ENCODE data around the gene CSTF2T.
"Not testable (repeated sequence)": the region's sequence is repeated elsewhere in the genome, so short reads cannot be mapped to it uniquely, and the experiment has no call there.

The CSTF2T gene

DNA sequence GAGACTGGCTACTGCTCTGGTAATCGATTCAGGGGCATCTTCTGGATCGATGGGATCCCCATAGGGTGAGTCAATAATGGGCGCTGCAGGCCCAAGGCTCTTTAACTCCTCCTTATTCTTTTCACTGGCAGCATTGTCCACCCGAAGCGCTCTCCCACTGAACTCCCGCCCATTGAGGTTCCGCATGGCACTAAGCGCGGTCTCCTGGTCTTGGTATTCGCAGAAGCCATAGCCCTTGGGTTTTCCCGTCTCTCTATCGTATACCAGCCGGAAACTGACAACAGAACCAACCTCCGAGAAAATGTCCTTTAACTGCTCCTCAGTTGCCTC, 285 bp downstream of the CSTF2T start:
- in situ Hi-C loops (cut with HindIII; ENCODE audit: low sequenced_read_pairs), result no loop called here

DNA sequence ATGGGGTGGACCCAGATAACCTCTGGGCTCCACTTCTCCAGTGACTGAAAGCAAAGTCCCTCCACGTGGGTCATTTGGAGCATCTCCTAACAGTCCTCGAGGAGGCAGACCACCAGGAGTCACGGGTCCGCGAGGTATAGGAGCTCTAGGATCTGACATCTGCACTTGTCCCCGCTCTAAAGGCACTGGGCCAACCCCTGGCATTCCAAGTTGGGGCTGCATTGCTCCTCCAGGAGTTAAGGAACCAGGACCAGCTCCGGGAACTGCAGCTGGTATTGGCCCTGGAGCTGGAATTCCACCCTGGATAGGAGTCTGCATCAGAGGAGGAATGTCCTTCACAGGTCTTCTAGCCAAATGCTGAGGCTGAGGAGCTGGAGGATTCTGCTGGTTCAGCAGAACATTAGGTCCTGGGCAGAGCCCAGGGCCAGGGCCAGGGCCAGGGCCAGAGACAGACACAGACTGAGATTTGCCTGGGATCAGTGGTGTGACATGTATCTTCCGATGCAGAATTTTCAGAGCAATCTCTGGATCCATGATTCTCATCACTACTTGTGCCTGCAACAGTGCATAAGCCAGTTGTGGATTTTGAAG, 827 bp downstream of the CSTF2T start:
- in situ Hi-C loops (cut with HindIII; ENCODE audit: low sequenced_read_pairs), result no loop called here

DNA sequence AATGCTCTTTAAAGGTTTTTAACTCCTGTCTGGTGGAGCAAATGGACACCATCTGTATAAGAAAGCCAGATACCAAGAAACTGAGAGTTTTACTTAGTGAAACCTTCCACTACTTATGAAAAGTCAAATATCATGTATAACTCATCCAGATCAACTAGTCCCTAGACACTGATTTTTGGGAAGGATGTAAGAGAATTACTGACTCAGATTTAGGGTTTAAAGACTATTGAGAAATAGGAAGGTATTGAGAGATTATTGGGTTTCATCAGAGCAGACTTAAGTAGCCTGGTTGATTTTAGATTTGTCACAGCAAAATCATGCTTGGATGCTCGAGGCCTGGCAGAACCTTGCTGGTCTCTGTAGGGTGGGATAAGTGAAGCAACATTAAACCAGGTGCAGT, 3.1 kb downstream of the CSTF2T start:
- in situ Hi-C loops (cut with HindIII; ENCODE audit: low sequenced_read_pairs), result no loop called here

DNA sequence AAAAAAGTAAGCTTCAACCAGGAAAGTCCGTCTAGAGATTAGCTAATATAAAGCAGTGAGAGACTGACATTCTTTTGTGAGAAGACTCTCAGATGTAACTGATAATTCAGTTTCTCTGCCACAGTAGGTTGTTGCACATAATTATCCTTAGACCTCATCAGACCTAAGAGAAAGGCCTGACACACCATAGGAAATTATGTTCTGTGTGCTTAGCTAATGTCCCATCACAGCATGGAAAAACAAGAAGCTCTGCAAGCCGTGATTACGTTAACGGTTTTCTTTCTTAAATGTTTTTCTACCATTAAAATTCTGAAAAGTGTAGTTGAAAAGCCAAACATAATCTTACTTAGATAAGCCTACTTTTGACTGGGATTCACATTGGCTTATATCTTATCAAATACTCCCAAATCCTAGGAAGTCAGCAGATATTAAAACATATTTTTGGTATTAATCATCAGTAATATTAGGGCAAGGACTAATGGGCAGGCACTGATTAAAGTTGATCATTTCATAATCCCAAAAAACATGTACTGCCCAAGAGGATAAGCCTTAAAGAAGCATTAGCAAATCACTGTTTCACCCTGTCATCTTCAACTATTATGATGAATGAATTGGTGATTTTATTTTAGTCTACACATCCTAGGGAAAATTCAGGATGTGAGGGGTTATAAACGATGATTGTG, 5.2 kb downstream of the CSTF2T start:
- in situ Hi-C loops (cut with HindIII; ENCODE audit: low sequenced_read_pairs), result no loop called here

DNA sequence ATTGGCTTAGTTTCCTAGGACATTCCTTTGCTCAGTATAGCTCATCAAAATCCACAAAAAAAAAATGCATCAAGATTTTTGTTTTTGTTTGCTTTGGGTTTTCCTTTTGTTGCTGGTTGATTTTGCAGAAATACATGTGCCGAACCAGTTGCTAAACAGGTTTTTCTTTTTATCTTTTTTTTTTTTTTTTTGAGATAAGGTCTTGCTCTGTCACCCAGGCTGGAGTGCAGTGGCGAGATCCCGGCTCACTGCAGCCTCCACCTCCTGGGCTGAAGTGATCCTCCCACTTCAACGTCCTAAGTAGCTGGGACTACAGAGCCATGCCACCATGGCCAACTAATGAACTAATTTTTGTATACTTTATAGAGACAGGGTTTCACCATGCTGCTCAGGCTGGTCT, 8.3 kb downstream of the CSTF2T start:
- in situ Hi-C loops (cut with HindIII; ENCODE audit: low sequenced_read_pairs), result no loop called here

DNA sequence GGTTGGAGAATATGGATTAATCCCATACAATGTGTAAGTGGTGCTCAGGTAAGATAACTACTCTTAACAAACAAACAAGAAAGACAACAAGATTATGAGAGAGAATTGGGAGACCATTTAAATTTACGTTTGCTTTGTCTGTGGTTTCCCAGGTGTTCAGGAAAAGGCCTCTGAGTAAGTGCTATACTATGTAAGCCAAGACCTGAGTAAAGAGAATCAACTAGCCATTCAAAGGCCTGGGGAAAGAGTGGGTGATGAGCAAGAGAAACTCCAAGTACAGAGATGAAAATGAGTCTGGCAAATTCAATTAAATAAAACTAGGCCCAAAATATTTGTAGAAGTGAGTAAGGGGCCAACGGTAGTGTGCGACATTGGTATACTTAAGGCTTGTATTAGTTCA, 9.9 kb downstream of the CSTF2T start:
- in situ Hi-C loops (cut with HindIII; ENCODE audit: low sequenced_read_pairs), result no loop called here

DNA sequence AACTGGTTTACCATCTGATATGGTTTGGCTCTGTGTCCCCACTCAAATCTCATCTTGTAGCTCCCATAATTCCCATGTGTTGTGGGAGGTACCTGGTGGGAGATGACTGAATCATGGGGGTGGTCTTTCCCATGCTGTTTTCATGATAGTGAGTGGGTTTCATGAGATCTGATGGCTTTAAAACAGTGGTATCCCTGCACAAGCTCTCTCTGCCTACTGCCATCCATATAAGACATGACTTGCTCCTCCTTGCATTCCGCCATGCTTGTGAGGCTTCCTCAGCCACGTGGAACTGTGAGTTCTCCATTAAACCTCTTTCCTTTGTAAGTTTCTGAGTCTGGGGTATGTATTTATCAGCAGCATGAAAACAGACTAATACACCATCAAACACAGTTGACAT, 10.6 kb downstream of the CSTF2T start:
- in situ Hi-C loops (cut with HindIII; ENCODE audit: low sequenced_read_pairs), result not testable (repeated sequence)

DNA sequence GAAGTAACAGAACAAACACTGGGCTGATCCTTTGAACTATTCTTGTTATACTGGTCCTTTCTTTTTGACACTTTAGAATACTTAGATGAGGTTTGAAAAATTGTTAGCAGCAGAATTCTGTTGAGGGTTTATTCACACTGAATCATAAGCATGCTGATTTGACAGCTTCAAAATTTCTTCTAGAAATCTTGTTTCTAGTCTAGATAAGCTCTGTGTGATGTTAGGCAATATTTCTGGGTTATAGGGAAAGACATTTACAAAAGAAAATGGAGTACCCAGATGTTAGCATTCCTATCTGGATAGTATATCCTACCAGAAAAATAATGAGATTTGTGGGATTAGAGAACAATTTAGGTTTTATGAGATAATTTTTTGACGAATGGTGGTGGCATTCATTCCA, 12.1 kb downstream of the CSTF2T start:
- in situ Hi-C loops (cut with HindIII; ENCODE audit: low sequenced_read_pairs), result no loop called here

DNA sequence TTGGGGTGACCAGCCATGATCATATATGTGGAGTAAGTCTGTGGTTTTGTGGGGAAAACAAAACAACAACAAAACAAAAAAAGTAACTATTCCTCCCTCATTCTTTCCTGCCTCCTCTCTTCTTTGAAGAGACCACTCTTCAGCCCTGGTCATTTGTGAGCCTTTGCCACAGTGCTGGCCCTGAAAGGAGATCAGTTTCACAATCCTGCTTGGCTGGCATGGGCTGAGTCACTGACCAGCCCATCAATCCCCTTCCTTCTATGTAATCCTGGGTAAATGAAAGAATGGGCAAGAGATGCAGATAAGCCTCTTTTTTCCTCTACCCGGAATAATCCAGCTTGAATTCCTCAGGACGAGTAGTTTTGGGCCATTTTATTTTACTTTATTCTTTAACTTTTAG, 13.6 kb downstream of the CSTF2T start:
- in situ Hi-C loops (cut with HindIII; ENCODE audit: low sequenced_read_pairs), result no loop called here

DNA sequence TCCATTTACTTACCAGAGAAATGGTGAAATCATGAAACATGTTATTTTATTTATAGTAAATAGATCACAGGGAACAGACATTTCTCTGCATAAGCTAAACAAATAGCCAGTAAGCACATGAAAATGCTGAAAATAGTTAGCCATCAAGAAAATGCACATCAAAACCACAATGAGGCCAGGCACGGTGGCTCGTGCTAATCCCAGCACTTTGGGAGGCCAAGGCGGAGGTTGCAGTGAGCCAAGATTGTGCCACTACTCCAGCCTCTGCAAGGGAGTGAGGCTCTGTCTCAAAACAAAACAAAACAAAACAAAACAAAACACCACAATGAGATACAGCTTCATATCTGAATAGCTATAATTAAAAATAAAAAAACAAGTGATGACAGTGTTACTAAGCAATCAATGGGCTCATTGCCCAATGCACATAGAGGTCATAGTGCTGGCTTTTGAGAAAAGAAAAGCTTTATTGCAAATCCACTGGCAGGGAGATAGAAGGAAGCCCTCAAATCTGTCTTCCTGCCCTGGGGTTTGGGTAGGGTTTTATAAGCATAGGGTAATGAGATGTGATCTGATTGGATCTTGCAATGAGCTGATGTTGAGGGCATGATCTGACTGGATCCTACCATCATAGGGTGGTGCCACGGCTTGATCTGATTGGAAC, 16.2 kb downstream of the CSTF2T start:
- in situ Hi-C loops (cut with HindIII; ENCODE audit: low sequenced_read_pairs), result no loop called here

DNA sequence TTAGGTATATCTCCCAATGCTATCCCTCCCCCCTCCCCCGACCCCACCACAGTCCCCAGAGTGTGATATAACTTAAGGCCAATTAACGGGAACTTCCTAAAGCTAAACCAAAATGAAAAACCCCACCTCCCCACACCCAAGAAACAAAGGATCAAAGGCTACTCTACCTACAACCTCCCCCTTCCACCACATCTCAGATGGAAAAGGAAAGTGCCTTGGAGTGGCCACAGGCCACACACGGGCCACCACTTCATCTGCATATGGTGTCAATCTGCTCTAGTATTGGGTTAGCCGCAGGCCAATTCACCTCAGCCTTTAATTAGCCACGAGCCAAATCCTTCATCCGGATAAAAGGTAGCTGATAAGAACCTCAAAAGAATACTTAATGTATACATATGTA, 19.6 kb downstream of the CSTF2T start:
- in situ Hi-C loops (cut with HindIII; ENCODE audit: low sequenced_read_pairs), result no loop called here

DNA sequence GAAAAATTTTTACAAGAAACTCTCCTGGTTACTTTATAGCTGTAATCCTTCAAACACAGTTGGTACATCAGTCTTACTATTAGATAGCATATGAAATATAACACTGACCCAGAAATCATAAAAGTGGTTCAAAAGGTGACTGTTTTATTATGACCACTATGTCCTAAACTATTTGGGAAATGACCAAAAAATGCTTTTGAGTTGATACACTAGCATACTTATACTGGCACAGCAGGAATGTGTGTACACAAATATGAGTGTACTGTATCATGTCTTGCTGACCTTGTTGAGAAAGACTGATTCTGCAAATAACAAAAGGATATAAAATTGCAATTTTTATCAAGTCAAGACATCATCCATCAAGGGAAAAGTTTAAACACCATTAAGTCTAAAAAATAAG, 24.3 kb downstream of the CSTF2T start:
- in situ Hi-C loops (cut with HindIII; ENCODE audit: low sequenced_read_pairs), result no loop called here

DNA sequence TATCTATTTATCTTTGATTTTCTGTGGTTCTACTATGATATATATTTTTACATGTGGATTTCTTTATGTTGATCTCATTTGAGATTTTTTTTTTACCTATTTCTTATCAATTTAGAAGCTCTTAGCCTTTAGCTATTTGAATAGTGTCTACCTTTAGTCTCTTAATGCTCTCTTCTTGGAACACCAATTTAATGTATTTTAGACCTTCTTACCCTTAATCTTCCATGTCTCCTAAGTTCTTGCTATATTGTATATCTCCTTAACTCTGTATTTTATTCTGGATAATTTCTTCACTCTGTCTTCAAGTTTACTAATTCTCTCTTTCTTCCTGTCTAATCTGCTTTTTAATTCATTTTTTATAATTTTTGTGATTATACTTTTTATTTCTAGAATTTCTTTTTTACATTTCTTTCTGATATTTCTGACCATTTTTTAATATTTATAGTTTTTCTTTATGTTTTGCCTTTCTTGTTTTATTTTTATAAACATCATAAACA, 27.3 kb downstream of the CSTF2T start:
- in situ Hi-C loops (cut with HindIII; ENCODE audit: low sequenced_read_pairs), result no loop called here

DNA sequence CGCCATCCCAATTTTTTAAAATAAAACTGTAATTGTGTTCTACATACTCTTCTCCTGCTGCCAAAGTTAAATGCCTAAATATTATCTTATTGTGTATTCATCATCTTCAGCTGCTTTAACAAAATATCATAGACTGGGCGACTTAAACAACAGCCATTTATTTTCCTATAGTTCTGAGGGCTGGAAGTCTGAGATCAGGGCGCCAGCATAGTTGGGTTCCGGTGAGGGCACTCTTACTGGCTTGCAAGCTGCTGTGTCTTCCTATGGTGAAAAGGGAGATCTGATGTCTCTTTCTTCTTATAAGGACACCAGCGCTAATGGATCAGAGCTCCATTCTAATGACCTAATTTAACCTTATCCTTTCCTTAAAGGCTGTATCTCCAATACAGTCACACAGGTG, 30.4 kb downstream of the CSTF2T start:
- in situ Hi-C loops (cut with HindIII; ENCODE audit: low sequenced_read_pairs), result no loop called here

DNA sequence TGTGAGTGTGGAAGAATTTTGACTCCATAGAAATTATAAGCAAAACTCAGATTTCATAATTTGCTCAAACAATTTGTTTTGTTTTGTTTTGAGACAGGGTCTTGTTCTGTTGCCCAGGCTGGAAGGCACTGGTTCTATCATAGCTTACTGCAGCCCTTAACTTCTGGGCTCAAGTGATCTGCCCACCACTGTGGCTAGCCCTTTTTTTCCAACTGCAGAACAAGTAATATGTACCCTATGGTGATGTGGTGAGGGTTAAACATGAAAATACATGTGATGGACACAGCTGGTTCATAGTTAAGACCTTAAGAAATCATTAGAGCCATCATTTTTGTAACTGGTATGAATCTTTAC, 31.1 kb downstream of the CSTF2T start:
- in situ Hi-C loops (cut with HindIII; ENCODE audit: low sequenced_read_pairs), result no loop called here

DNA sequence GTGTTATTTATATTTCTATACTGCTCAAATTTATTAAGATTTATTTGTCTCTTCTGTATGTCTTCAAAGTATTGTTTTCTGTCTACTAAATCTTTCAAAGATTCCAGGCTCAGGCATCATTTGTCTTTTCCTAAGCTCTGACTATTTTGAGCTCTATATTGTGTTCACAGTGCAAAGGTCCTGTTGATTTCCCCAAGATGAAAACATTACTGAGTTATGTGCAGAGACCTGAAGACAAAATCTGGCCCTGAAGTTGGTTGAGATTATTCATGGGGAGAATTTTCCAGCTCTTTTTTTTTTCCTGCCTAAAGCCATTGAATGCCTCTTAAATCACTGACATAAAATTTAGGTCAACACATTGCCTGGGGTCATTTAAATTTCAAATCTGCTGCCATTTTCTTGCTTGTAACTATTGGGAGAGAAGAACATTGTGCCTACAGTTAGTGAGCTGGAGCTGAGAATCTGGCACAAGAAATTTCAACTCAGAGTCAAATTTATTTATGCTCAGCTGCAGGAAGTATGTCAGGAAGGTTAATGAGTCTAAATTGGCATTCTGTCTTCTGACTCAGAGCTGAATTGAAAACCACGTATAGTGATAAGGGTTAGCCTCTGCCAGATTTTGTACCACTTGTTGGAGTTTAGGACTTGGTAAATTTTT, 31.6 kb downstream of the CSTF2T start:
- in situ Hi-C loops (cut with HindIII; ENCODE audit: low sequenced_read_pairs), result no loop called here

DNA sequence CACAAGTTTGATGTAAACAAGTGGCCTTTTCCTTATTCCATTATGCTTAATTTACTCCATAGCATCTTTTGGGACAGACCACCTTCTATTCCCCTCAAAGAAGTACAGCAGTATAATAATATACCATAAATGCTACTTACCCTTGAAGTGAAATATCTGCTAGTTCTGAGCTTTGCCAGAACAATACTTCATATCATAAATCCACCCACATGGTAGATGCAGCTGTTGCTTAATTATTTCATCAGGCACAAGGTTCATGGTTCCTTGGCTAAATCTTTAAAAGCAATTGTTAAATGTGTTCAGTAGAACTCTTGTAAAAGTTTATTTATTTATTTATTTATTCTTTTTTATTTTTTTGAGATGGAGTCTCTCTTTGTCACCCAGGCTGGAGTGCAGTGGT, 32.9 kb downstream of the CSTF2T start:
- in situ Hi-C loops (cut with HindIII; ENCODE audit: low sequenced_read_pairs), result no loop called here

DNA sequence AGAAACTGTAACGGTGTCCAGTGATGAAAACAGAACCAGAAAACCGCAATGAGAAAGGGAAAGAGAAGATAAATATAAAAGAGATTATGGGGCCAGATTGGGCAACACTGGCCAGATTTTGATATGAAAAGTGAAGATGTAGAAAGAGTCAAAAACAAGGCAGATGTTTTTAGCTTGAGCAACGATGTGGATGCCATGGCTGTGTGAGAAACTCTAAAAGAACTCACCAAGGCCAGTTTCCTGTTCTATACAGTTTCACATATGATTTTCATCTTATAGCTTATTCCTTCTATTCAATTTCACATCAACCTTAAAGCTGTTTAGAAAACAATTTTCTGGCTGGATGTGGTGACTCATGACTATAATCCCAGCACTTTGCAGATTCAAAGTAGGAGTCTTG, 36.3 kb downstream of the CSTF2T start:
- in situ Hi-C loops (cut with HindIII; ENCODE audit: low sequenced_read_pairs), result no loop called here

DNA sequence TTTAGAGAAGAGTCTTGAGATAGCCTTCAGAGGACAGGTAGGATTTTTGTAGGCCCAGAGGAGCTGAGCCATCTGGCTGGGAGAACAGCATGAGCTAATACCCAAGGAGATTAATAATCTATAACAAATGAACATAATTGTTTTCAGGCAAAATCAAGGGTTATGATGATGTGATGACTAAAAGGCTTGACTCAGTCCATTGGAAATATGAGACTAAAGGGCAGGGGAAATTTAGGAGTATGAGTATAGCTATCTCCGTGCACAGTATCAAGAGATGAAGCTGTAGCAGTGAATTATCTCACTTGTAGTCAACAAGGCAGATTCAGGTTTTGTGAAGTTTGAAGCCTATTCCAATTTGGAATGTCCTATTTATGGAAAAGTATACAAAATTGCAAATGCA, 40.1 kb downstream of the CSTF2T start:
- in situ Hi-C loops (cut with HindIII; ENCODE audit: low sequenced_read_pairs), result no loop called here

DNA sequence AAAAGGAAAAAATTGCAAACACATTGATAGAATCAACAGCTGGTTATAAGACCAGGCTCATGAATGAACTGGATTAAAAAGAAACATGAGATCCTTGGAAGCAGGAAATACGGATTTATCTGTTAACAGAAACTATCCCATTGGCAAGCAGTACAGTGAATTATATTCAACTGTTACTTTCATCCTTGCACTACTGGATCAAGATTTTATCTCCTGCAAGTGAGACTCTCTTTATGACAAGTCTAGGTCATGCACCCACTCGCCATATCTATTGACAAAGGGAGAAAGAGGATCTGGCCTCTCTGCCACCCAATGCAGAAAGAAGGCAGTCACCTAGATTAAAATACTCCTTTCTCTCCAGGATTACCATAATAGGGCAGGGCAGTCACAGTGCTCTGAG, 41.4 kb downstream of the CSTF2T start:
- in situ Hi-C loops (cut with HindIII; ENCODE audit: low sequenced_read_pairs), result no loop called here

DNA sequence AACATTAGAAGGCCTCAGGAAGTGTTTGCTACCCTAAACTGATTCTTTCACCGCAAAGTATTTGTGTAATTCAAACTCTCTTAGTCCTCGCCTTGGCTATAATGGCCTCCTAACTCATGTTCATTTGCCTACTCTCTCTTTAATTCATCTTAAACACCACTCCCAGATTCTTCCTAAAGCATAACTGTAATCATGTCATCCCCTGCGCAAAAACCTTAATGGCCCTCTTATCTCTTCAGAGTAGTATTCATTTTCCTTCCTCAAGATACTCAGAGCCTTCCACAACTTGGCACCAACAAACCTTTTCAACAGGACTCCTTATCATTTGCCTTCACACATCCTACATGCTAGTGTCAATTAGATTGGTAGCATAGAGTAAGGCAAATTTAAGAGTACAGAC, 42.9 kb downstream of the CSTF2T start:
- in situ Hi-C loops (cut with HindIII; ENCODE audit: low sequenced_read_pairs), result no loop called here

DNA sequence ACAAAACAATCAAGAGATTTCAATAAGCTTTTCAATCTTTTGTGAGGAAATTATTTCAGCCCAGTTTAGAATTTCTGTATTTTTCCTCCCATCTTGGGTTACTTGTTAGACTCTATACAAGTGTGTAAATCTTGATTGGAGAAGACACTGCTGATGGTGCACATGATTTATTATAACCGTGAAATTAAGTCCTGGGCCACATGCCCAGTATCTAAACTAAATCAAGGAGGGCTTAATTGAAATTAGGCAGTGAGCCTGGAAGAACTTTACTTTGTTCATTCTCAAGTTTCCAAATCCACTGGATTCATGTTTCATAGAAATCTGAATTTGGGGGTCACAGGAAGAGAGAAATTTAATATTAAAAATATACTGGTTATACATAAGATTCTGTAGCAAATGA, 44.5 kb downstream of the CSTF2T start:
- in situ Hi-C loops (cut with HindIII; ENCODE audit: low sequenced_read_pairs), result no loop called here
